Thyroid gland (tissue), 4 donors: ENCODE measurements around the gene NXF1. TPM values are rescaled to one million over a fixed set of nuclear protein-coding genes. Genes with fewer than 3 reads are reported as not detected.
A peak's percentile ranks its signal among the peaks of the same experiment; 100 is the strongest.

Source experiments
- DNase-seq, 2 donors: peaks; one replicate each; pipeline ENCODE4 v3.0.0-alpha.2; 2019
- H3K27ac ChIP-seq, 3 donors: fragments of 200-600 bp; sonication (generic); 1 replicate in 2 of 3; 2 replicates in 1 of 3; pipeline ENCODE4 v1.5.1; 2016 to 2019; ENCODE audit warnings: mild to moderate bottlenecking in 1 of 3, moderate library complexity in 1 of 3
- H3K27me3 ChIP-seq: fragments of 200-600 bp; sonication (generic); one replicate; pipeline ENCODE4 v1.5.1; 2019
- H3K36me3 ChIP-seq, 2 donors: fragments of 200-600 bp; sonication (generic); one replicate each; pipeline ENCODE4 v1.5.1; 2016 to 2019
- H3K4me1 ChIP-seq, 2 donors: fragments of 200-600 bp; sonication (generic); one replicate each; pipeline ENCODE4 v1.5.1; 2017 to 2019
- H3K4me3 ChIP-seq, 3 donors: fragments of 200-600 bp; sonication (generic); replicated peaks in 1 of 3; 1 replicate in 2 of 3; 2 replicates in 1 of 3; pipeline ENCODE4 v1.5.1; 2016; ENCODE audit warnings: mild to moderate bottlenecking in 1 of 3
- H3K9me3 ChIP-seq: fragments of 200-600 bp; sonication (generic); one replicate; pipeline ENCODE4 v1.5.1; 2017
- CTCF ChIP-seq, 6 experiments: fragments of 200-600 bp in 3 of 6; fragments of 450-650 bp in 3 of 6; sonication (generic) in 3 of 6; IDR thresholded peaks; one replicate each; pipeline ENCODE4 v1.5.1; 2016 to 2019; ENCODE audit warnings: antibody characterized with exemption in 6 of 6, mild to moderate bottlenecking in 2 of 6, inconsistent platforms in 1 of 6, moderate library complexity in 1 of 6
- POLR2A ChIP-seq, 2 donors: fragments of 450-650 bp; IDR thresholded peaks; one replicate each; pipeline ENCODE4 v1.6.1; 2017; ENCODE audit warnings: antibody characterized with exemption in 2 of 2, mild to moderate bottlenecking in 2 of 2, moderate library complexity in 1 of 2
- WGBS, 2 donors: methylation state at CpG; one replicate each; pipeline ENCODE4 v1.1.5; 2017; 5-methylcytosine and 5-hydroxymethylcytosine counted together
- intact Hi-C: fragments of 100-400 bp; cut with DNase I; formaldehyde crosslinking; loops from one replicate; pipeline ENCODE4 v1.15.1; 2023
- total RNA-seq, 4 donors: library from RNA; depleted of rRNA; stranded (reverse); fragments of >200 nt; gene quantifications; one replicate each; pipeline ENCODE4 v1.2.3, GENCODE V29; 2016

NXF1 gene
- 10 to 100 TPM; 56.8 to 83.7 (median 80.9) TPM for total RNA-seq

- Histone ChIP-seq H3K9me3 (no peaks in the 10 kb centered on the region), H3K4me1 (peaks cover 15 to 18% of the 10 kb centered on the region in 2 donors), H3K36me3 (peaks cover 32 to 37% of the 10 kb centered on the region in 2 donors), H3K27me3 (no peaks in the 10 kb centered on the region), H3K27ac (peak within 1 kb of the TSS; percentile 69 to 86 (median 83)), H3K4me3 (peak within 1 kb of the TSS; percentile 61 to 99 (median 90))
- peak; percentile 99 to 100 for TF ChIP-seq POLR2A (IDR thresholded peaks at IDR 0.05)
- TF ChIP-seq CTCF (IDR thresholded peaks at IDR 0.05): peak in 4 of 6 experiments; percentile 12 to 30 (median 28)
- WGBS, 2 donors: 1 to 2% methylated on average over 17 to 30 of the region's 77 CpGs
- intact Hi-C loops: no loop called here
- peak; percentile 93 to 94 for DNase-seq
These were observed at the start of gene NXF1 for GRCh38 chr11:62805076-62805892. TSS of gene NXF1 (minus strand) at chr11:62805440. CDS start at chr11:62805356, 84 bp downstream.

GRCh38 chr11:62854013-62854824 lies 49.0 kb upstream of the NXF1 start:
- 21 to 25% methylated on average over 8 of the region's 8 CpGs for WGBS, 2 donors
- Histone ChIP-seq H3K27ac (peak overlapping the region in 1 of 3 donors; percentile 66), H3K27me3 (no peaks in the 10 kb centered on the region), H3K4me3 (peak overlapping the region in 2 of 3 donors; percentile 66 to 90), H3K9me3 (no peaks in the 10 kb centered on the region), H3K36me3 (peaks cover 25 to 26% of the 10 kb centered on the region in 2 donors), H3K4me1 (peaks cover 11 to 20% of the 10 kb centered on the region in 2 donors)
- no peak for TF ChIP-seq CTCF (IDR thresholded peaks at IDR 0.05)
- no peak for TF ChIP-seq POLR2A (IDR thresholded peaks at IDR 0.05)
- no peak for DNase-seq
- intact Hi-C loops: no loop called here

GRCh38 chr11:62853279-62853965 lies 48.2 kb upstream of the NXF1 start:
- no peak for TF ChIP-seq POLR2A (IDR thresholded peaks at IDR 0.05)
- TF ChIP-seq CTCF (IDR thresholded peaks at IDR 0.05): no peak
- H3K27me3 ChIP-seq: no peaks in the 10 kb centered on the region
- WGBS, 2 donors: 68 to 75% methylated on average over 7 of the region's 7 CpGs
- intact Hi-C loops: no loop called here
- no peak overlapping the region for H3K27ac ChIP-seq
- DNase-seq: no peak
- H3K4me3 ChIP-seq: no peak overlapping the region
- H3K4me1 ChIP-seq: peaks cover 11 to 20% of the 10 kb centered on the region in 2 donors
- H3K36me3 ChIP-seq: peaks cover 25 to 26% of the 10 kb centered on the region in 2 donors
- H3K9me3 ChIP-seq: no peaks in the 10 kb centered on the region

GRCh38 chr11:62852523-62853188 lies 47.4 kb upstream of the NXF1 start:
- no peak for DNase-seq
- no peaks in the 10 kb centered on the region for H3K27me3 ChIP-seq
- peaks cover 11 to 20% of the 10 kb centered on the region in 2 donors for H3K4me1 ChIP-seq
- H3K36me3 ChIP-seq: peaks cover 25 to 26% of the 10 kb centered on the region in 2 donors
- TF ChIP-seq CTCF (IDR thresholded peaks at IDR 0.05) (no peak), POLR2A (IDR thresholded peaks at IDR 0.05) (no peak)
- no peak overlapping the region for H3K4me3 ChIP-seq
- H3K27ac ChIP-seq: no peak overlapping the region
- H3K9me3 ChIP-seq: no peaks in the 10 kb centered on the region
- intact Hi-C loops: no loop called here
